CD14-positive monocyte (primary cell): Measurements from ENCODE around the gene FRMPD1. TPM values are rescaled to one million over a fixed set of nuclear protein-coding genes. Genes with fewer than 3 reads are reported as not detected.
A peak's percentile ranks its signal among the peaks of the same experiment; 100 is the strongest.
"Not testable (repeated sequence)": the region's sequence is repeated elsewhere in the genome, so short reads cannot be mapped to it uniquely, and the experiment has no call there.

ENCODE experiments used
- DNase-seq, 3 donors: peaks; one replicate each; pipeline ENCODE4 v3.0.0-alpha.2; 2011 to 2022
- H2AFZ ChIP-seq: 2 replicates; pipeline ENCODE4 v1.6.0; 2012; ENCODE audit warnings: mild to moderate bottlenecking, low read depth, low read length, inconsistent platforms; ENCODE audit not compliant: insufficient read depth, poor library complexity, severe bottlenecking
- H3K27ac ChIP-seq, 2 donors: 1 replicate in 1 of 2; 2 replicates in 1 of 2; pipeline ENCODE4 v1.5.1; 2012 to 2013; ENCODE audit warnings: low read length in 2 of 2, control low read depth in 1 of 2, inconsistent platforms in 1 of 2, low read depth in 1 of 2, mild to moderate bottlenecking in 1 of 2
- H3K27me3 ChIP-seq, 2 donors: one replicate each; pipeline versions ENCODE4 v1.6.0 to v1.6.1; 2011 to 2013; ENCODE audit warnings: low read length in 2 of 2; ENCODE audit not compliant: control insufficient read depth in 2 of 2, insufficient read depth in 2 of 2
- H3K36me3 ChIP-seq, 2 donors: replicated peaks in 1 of 2; 1 replicate in 1 of 2; 2 replicates in 1 of 2; pipeline versions ENCODE4 v1.5.1 to v1.6.1; 2012 to 2013; ENCODE audit warnings: low read length in 2 of 2, control low read depth in 1 of 2, inconsistent platforms in 1 of 2, mild to moderate bottlenecking in 1 of 2; ENCODE audit not compliant: insufficient read depth in 2 of 2, control insufficient read depth in 1 of 2
- H3K4me1 ChIP-seq, 2 donors: 1 replicate in 1 of 2; 2 replicates in 1 of 2; pipeline versions ENCODE4 v1.5.1 to v1.6.1; 2012 to 2013; ENCODE audit warnings: low read length in 2 of 2, control low read depth in 1 of 2, inconsistent platforms in 1 of 2, mild to moderate bottlenecking in 1 of 2, moderate library complexity in 1 of 2; ENCODE audit not compliant: insufficient read depth in 2 of 2, control insufficient read depth in 1 of 2
- H3K4me2 ChIP-seq: replicated peaks from 2 replicates; pipeline ENCODE3; 2012; ENCODE audit warnings: low read length, moderate library complexity, mild to moderate bottlenecking; ENCODE audit not compliant: poor library complexity, severe bottlenecking; ENCODE audit errors: extremely low read depth
- H3K4me3 ChIP-seq, 3 experiments: fragments of 200-600 bp in 1 of 3; sonication (generic) in 1 of 3; replicated peaks in 1 of 3; 1 replicate in 2 of 3; 2 replicates in 1 of 3; pipeline ENCODE4 v1.5.1; 2011 to 2013; ENCODE audit warnings: low read length in 3 of 3, mild to moderate bottlenecking in 3 of 3, control low read depth in 2 of 3, low read depth in 2 of 3, inconsistent platforms in 1 of 3, moderate library complexity in 1 of 3
- H3K79me2 ChIP-seq: 2 replicates; pipeline ENCODE4 v1.6.0; 2012; ENCODE audit warnings: mild to moderate bottlenecking, control low read depth, inconsistent platforms, low read length, moderate library complexity; ENCODE audit not compliant: insufficient read depth
- H3K9ac ChIP-seq: 2 replicates; pipeline ENCODE4 v1.6.0; 2017; ENCODE audit warnings: low read length, mild to moderate bottlenecking; ENCODE audit not compliant: insufficient read depth, poor library complexity, severe bottlenecking
- H3K9me3 ChIP-seq, 2 donors: replicated peaks in 1 of 2; 1 replicate in 1 of 2; 2 replicates in 1 of 2; pipeline versions ENCODE4 v1.5.1 to v1.6.1; 2012 to 2013; ENCODE audit warnings: low read length in 2 of 2, control low read depth in 1 of 2; ENCODE audit not compliant: control insufficient read depth in 1 of 2, insufficient read depth in 1 of 2
- H4K20me1 ChIP-seq: 2 replicates; pipeline ENCODE4 v1.6.0; 2012; ENCODE audit warnings: mild to moderate bottlenecking, low read length, control low read depth, moderate library complexity; ENCODE audit not compliant: insufficient read depth
- H3K27ac Mint-ChIP-seq, 7 donors: one replicate each; pipeline ENCODE4 v1.8.0; 2020; ENCODE audit warnings: mild to moderate bottlenecking in 7 of 7, mixed read lengths in 7 of 7, moderate library complexity in 6 of 7, inconsistent platforms in 2 of 7
- H3K27me3 Mint-ChIP-seq, 3 donors: one replicate each; pipeline ENCODE4 v1.8.0; 2021 to 2022; ENCODE audit warnings: low read depth in 3 of 3, mild to moderate bottlenecking in 3 of 3, mixed read lengths in 3 of 3, moderate library complexity in 3 of 3, inconsistent platforms in 1 of 3
- H3K36me3 Mint-ChIP-seq, 2 donors: one replicate each; pipeline ENCODE4 v1.8.0; 2020; ENCODE audit warnings: mixed read lengths in 2 of 2, inconsistent platforms in 1 of 2, mild to moderate bottlenecking in 1 of 2
- H3K4me1 Mint-ChIP-seq: one replicate; pipeline ENCODE4 v1.8.0; 2020; ENCODE audit warnings: mild to moderate bottlenecking, mixed read lengths
- H3K4me3 Mint-ChIP-seq, 2 donors: one replicate each; pipeline ENCODE4 v1.8.0; 2020; ENCODE audit warnings: mild to moderate bottlenecking in 2 of 2, mixed read lengths in 2 of 2, moderate library complexity in 1 of 2
- H3K9me3 Mint-ChIP-seq, 7 donors: one replicate each; pipeline ENCODE4 v1.8.0; 2020 to 2022; ENCODE audit warnings: mixed read lengths in 7 of 7, mild to moderate bottlenecking in 6 of 7, moderate library complexity in 6 of 7, inconsistent platforms in 2 of 7
- WGBS: methylation state at CpG from one replicate; pipeline ENCODE4 v1.1.5; 2013; ENCODE audit warnings: missing lambda C conversion rate; ENCODE audit not compliant: insufficient coverage; 5-methylcytosine and 5-hydroxymethylcytosine counted together
- intact Hi-C, 2 donors: fragments of 100-400 bp; cut with micrococcal nuclease; formaldehyde crosslinking; loops; one replicate each; pipeline versions ENCODE4 v1.15.0 to v1.15.1; 2023
- polyA plus RNA-seq, 3 donors: library from polyadenylated mRNA; depleted of rRNA in 1 of 3; unstranded in 2 of 3; stranded (reverse) in 1 of 3; fragments of 300-500 nt in 2 of 3; fragments of >200 nt in 1 of 3; fragmentation: Illumina TruSeq in 2 of 3; gene quantifications; 1 replicate in 2 of 3; 2 replicates in 1 of 3; pipeline ENCODE4 v1.2.3, GENCODE V29; 2012 to 2021
- TF ChIP-seq, protein P1 (sequence below): fragments of 200-600 bp; IDR thresholded peaks from one replicate; pipeline ENCODE4 v1.8.0; 2022; ENCODE audit warnings: antibody characterized with exemption, mild to moderate bottlenecking

Gene FRMPD1
- polyA plus RNA-seq, 3 donors: 0.03 TPM; not detected in 2

DNA sequence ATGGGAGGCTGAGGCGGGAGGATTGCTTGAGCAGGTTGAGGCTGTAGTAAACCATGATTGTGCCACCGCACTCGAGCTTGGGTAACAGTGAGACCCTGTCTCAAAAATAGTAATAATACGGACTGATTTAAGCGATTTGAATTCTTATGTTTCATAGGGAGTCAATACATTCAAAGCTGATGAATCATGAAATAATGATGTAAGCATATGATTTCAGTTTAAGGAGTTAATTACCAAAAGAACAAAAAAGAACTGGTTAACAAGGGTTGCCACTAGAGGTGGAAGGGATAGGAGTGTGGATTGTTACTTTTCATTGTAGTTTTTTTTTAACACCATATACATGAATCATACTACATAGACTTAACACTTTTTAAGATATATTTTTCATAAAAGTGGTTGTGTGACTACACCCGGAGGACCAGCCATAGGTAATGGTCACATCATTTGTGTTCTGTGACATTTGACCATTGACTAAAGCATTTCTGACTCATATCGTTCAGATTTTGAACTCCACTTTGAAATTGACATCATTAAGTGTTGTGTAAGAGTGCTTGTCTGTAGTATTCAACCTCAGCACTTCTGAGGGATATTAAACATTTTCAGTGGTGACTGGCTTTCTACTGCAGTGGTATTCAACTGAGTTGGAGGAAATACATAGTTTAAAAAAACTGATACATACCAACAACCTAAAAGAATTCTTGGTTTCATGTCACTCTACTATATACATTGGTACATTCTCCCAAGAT is 109.8 kb downstream of the FRMPD1 start:
- Histone ChIP-seq H3K4me1 (no peaks in the 10 kb centered on the region), H3K79me2 (peaks cover 16% of the 10 kb centered on the region), H3K4me2 (no peak overlapping the region), H3K36me3 (peaks cover 12 to 37% of the 10 kb centered on the region in 2 donors), H3K27ac (no peak overlapping the region), H3K9me3 (no peaks in the 10 kb centered on the region), H3K27me3 (no peaks in the 10 kb centered on the region), H3K4me3 (no peak overlapping the region), H4K20me1 (peaks cover 20% of the 10 kb centered on the region), H3K9ac (no peak overlapping the region), H2AFZ (no peak overlapping the region)
- WGBS: 94% methylated on average over 5 of the region's 7 CpGs
- no peaks in the 10 kb centered on the region for H3K9me3 Mint-ChIP-seq
- H3K4me3 Mint-ChIP-seq: no peak overlapping the region
- H3K27ac Mint-ChIP-seq: no peak overlapping the region
- H3K4me1 Mint-ChIP-seq: no peaks in the 10 kb centered on the region
- H3K36me3 Mint-ChIP-seq: peaks cover 26 to 40% of the 10 kb centered on the region in 2 donors
- DNase-seq: no peak
- no peaks in the 10 kb centered on the region for H3K27me3 Mint-ChIP-seq
- intact Hi-C loops: no loop called here
- TF ChIP-seq, protein P1, sequence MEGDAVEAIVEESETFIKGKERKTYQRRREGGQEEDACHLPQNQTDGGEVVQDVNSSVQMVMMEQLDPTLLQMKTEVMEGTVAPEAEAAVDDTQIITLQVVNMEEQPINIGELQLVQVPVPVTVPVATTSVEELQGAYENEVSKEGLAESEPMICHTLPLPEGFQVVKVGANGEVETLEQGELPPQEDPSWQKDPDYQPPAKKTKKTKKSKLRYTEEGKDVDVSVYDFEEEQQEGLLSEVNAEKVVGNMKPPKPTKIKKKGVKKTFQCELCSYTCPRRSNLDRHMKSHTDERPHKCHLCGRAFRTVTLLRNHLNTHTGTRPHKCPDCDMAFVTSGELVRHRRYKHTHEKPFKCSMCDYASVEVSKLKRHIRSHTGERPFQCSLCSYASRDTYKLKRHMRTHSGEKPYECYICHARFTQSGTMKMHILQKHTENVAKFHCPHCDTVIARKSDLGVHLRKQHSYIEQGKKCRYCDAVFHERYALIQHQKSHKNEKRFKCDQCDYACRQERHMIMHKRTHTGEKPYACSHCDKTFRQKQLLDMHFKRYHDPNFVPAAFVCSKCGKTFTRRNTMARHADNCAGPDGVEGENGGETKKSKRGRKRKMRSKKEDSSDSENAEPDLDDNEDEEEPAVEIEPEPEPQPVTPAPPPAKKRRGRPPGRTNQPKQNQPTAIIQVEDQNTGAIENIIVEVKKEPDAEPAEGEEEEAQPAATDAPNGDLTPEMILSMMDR: no peak

DNA sequence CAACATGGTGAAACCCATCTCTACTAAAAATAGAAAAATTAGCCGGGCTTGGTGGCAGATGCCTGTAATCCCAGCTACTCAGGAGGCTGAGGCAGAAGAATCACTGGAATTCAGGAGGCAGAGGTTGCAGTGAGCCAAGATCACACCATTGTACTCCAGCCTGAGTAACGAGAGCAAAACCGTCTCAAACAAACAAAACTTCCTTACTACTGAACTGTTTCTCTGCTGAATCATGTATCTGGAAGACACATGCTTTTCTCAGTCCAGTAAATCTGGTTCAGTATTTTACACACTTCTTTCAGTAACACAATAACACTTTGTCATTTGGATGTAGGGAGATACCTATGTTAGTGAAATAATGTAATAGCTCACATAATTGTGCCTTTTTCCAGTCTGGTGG is 110.8 kb downstream of the FRMPD1 start:
- TF ChIP-seq, protein P1: no peak
- no peak for DNase-seq
- peak overlapping the region in 1 of 7 donors; percentile 9 for H3K27ac Mint-ChIP-seq
- H3K27me3 Mint-ChIP-seq: no peaks in the 10 kb centered on the region
- peaks cover 20% of the 10 kb centered on the region for H4K20me1 ChIP-seq
- H3K27me3 ChIP-seq: no peaks in the 10 kb centered on the region
- intact Hi-C loops: no loop called here
- peaks cover 9% of the 10 kb centered on the region for H3K79me2 ChIP-seq
- H3K9me3 Mint-ChIP-seq: no peaks in the 10 kb centered on the region
- 79% methylated on average over 3 of the region's 3 CpGs for whole genome bisulfite sequencing
- H3K27ac ChIP-seq: no peak overlapping the region
- H3K36me3 Mint-ChIP-seq: peaks cover 31 to 47% of the 10 kb centered on the region in 2 donors
- H3K9me3 ChIP-seq: no peaks in the 10 kb centered on the region
- no peak overlapping the region for H2AFZ ChIP-seq
- H3K36me3 ChIP-seq: peaks cover 12 to 37% of the 10 kb centered on the region in 2 donors
- H3K4me1 Mint-ChIP-seq: no peaks in the 10 kb centered on the region
- no peak overlapping the region for H3K4me3 ChIP-seq
- H3K4me1 ChIP-seq: no peaks in the 10 kb centered on the region
- no peak overlapping the region for H3K9ac ChIP-seq
- H3K4me2 ChIP-seq: no peak overlapping the region
- no peak overlapping the region for H3K4me3 Mint-ChIP-seq

DNA sequence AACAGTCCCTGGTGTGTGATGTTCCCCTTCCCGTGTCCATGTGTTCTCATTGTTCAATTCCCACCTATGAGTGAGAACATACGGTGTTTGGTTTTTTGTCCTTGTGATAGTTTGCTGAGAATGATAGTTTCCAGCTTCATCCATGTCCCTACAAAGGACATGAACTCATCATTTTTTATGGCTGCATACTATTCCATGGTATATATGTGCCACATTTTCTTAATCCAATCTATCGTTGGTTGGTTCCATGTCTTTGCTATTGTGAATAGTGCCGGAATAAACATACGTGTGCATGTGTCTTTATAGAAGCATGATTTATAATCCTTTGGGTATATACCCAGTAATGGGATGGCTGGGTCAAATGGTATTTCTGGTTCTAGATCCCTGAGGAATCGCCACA is 114.5 kb downstream of the FRMPD1 start:
- H3K4me3 Mint-ChIP-seq, H2AFZ ChIP-seq, H3K27me3 Mint-ChIP-seq, H3K27ac Mint-ChIP-seq, H3K9ac ChIP-seq, H3K79me2 ChIP-seq, H3K27ac ChIP-seq, intact Hi-C loops, H3K4me1 ChIP-seq, H3K4me3 ChIP-seq, DNase-seq, H3K4me2 ChIP-seq, H4K20me1 ChIP-seq, H3K9me3 ChIP-seq, H3K4me1 Mint-ChIP-seq, H3K9me3 Mint-ChIP-seq, H3K27me3 ChIP-seq: not testable (repeated sequence)
- peaks cover 26 to 61% of the 10 kb centered on the region in 2 donors for H3K36me3 ChIP-seq
- peaks cover 49 to 69% of the 10 kb centered on the region in 2 donors for H3K36me3 Mint-ChIP-seq
- WGBS: no CpG with 5 or more reads among the region's 6 CpGs
